HG03280 (cell line): ENCODE measurements around the gene SLC38A1.
A peak's percentile ranks its signal among the peaks of the same experiment; 100 is the strongest.
"Not testable (repeated sequence)": the region's sequence is repeated elsewhere in the genome, so short reads cannot be mapped to it uniquely, and the experiment has no call there.

ENCODE experiments used
- ATAC-seq: cut with Tn5 transposase; IDR thresholded peaks from one replicate; pipeline ENCODE4 v1.9.1; 2021; ENCODE audit warnings: mild to moderate bottlenecking, moderate library complexity; ENCODE audit not compliant: unreplicated experiment

Gene SLC38A1

DNA sequence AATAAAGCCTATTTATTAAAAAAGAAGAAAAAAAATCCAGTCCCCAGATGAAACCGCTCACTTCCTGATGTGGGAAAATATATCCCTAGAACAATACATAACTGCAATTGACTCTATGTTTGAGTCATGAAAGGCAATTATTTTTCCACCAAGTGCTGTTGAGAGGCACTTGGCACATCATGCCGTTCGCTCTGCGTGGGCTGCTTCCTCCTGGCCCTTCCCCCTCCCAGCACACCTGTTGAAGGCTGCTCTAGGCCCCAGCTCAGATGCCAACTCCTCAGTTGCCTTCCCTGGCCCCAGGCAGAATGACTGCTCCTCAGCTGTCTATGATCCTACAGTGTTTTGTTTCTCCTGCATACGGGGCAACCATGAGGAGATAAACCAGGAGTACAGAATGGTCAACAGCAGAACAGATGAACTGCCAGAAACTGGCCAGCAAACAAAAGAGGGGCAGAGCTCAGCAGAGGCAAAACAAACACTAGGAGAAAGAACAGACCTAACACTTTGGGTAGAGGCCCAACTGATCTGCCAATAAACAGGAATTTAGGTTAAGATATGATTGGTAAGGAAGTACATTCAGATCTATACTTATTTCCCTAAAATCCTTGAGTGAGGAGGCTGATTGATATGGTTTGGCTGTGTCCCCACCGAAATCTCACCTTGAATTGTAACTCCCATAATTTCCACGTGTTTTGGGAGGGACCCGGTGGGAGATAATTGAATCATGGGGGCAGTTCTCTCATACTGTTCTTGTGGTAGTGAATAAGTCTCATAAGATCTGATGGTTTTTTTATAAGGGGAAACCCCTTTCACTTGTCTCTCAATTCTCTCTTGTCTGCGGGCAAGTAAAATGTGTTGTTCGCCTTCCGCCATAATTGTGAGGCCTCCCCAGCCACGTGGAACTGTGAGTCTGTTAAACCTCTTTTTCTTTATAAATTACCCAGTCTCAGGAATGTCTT is 58.6 kb downstream of the SLC38A1 start:
- no peak for ATAC-seq

GRCh38 chr12:46209170-46209569 is 59.7 kb downstream of the SLC38A1 start:
- ATAC-seq, result no peak

DNA sequence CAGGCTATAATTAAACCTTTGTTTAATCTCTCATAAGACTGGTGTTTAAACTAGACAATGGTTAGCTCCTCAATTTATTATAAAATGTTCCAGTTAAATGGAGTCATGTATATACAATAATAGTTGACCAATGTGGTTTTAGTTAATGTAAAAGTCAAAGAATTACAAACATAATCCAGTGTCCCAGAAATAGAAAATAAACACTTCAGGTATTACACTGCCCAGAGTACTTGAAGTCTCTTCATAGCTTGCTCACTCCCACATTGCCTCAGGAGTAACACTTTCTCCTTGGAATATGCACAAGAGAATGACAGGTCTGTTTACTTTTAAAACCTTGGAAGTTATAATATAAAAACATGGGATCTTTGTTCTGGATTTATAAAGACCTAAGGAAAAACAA is 60.5 kb downstream of the SLC38A1 start:
- ATAC-seq, result no peak

- no peak for ATAC-seq
Measured at GRCh38 chr12:46207644-46208043, 61.2 kb downstream of the SLC38A1 start.

DNA sequence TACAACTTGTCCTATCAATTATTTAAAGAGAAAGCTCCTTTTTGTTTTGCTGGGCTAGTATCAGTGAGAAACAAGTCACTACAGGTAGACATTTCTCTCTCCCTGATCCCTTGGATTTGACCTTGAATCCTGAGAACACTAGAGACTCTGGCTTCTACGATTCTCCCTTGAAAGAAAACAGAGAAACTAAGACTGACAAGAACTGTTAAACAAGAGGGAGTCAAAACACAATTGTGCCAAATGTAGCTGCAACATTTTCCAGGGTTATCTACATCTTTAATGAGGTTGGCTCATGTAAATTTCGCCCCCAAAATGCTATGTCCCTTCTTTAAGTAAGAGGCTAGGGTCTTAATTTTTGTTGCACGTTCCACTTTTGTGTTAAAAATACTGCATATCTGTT is 62.4 kb downstream of the SLC38A1 start:
- no peak for ATAC-seq

DNA sequence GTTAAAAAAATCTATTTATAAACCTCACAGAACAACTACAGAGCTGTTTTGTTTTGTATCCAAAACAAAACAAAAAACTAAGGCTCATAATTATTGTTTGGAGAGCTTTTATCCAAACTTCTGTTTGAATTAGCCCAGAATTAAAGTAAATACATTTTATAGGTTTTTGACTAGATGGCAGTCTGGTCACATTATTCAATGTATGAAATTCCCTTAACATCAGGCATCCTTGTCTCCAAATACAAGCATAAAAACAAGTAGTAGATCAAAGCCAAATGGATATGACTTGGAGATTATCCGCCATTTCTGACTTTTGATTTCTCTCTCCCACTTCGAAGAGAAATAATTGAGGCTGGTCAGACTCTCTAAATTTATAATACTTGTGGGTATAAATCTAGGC is 63.5 kb downstream of the SLC38A1 start:
- no peak for ATAC-seq

GRCh38 chr12:46201284-46201789 is 67.5 kb downstream of the SLC38A1 start:
- no peak for ATAC-seq

GRCh38 chr12:46200551-46200950 is 68.3 kb downstream of the SLC38A1 start:
- ATAC-seq, result no peak

DNA sequence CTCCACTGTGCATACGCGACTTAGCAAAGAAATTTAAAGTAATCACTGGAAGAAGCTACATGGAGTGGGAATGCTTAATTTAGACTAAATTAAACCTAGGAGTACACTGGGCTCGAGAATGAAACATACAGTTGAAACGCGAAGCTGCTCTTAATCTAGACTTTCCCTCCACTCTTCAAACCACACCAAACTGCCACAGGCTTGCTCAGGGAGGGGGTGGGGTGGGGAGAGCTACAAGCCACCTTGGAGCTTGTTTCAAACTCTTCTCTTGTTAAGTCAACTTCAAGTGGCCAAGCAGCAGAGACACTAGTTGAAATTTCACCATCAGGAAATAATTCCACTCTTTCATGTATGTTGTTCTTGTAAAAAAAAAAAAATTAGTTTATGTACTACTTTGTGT is 69.9 kb downstream of the SLC38A1 start:
- ATAC-seq, result no peak

DNA sequence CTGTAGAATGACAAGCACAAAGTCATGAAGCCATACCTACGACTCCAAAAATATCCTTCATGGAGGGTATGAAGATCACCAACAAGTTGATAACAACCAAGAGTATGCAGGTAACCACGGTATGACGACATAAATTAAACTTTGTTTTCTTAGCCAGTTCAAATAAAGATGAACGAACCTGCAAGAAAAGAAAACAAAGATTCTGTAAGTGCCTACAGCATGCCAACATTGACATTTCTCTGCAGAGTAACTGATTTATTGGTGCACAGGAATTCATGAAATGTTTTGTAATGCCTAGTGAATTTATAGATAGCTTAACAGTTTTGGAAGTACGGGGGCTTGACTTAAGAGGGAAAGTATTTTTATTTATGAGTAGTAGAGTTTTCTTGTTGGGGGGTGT is 71.0 kb downstream of the SLC38A1 start:
- ATAC-seq, result no peak

- ATAC-seq, result not testable (repeated sequence)
Measured at GRCh38 chr12:46190533-46190932, 78.3 kb downstream of the SLC38A1 start.

DNA sequence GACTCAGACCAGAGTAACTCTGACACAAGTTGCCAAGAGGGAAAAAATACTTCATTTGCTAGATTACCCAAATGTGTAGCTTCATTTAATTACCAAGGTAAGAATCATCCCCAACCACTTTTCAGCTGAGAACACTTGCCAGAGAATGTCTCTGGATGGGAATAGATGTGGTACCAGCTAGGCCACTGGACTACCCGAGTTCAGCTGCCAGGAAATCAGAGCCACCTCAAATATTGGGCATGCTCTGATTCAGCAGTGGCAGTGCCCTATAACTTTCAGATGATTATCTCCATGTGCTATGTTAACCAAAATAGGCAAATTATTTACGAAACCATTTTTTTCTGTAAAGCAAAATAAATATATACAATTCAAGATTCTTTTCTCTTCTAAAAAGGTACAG is 80.7 kb downstream of the SLC38A1 start:
- no peak for ATAC-seq

GRCh38 chr12:46187023-46187422 is 81.8 kb downstream of the SLC38A1 start:
- no peak for ATAC-seq

GRCh38 chr12:46186088-46186487 is 82.8 kb downstream of the SLC38A1 start:
- ATAC-seq, result no peak

GRCh38 chr12:46185686-46186085 is 83.2 kb downstream of the SLC38A1 start:
- ATAC-seq, result no peak

GRCh38 chr12:46184798-46185595 is 83.8 kb downstream of the SLC38A1 start:
- ATAC-seq, result no peak

- ATAC-seq, result no peak
Measured at GRCh38 chr12:46183112-46183511, 85.7 kb downstream of the SLC38A1 start.

DNA sequence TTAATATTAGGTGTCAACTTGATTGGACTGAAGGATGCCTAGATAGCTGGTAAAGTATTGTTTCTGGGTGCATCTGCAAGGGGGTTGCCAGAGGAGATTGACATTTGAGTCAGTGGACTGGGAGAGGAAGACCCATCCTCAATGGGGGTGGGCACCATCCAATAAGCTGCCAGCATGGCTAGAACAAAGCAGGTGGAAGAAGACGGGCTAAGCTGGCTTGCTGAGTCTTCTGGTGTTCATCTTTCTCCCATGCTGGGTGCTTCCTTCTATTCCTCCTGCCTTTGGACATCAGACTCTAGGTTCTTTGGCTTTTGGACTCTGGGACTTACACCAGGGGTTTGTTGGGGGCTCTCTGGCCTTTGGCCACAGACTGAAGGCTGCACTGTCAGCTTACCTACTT is 87.4 kb downstream of the SLC38A1 start:
- no peak for ATAC-seq

- peak; percentile 44 for ATAC-seq
Measured at GRCh38 chr12:46179693-46180452, 89.0 kb downstream of the SLC38A1 start.

DNA sequence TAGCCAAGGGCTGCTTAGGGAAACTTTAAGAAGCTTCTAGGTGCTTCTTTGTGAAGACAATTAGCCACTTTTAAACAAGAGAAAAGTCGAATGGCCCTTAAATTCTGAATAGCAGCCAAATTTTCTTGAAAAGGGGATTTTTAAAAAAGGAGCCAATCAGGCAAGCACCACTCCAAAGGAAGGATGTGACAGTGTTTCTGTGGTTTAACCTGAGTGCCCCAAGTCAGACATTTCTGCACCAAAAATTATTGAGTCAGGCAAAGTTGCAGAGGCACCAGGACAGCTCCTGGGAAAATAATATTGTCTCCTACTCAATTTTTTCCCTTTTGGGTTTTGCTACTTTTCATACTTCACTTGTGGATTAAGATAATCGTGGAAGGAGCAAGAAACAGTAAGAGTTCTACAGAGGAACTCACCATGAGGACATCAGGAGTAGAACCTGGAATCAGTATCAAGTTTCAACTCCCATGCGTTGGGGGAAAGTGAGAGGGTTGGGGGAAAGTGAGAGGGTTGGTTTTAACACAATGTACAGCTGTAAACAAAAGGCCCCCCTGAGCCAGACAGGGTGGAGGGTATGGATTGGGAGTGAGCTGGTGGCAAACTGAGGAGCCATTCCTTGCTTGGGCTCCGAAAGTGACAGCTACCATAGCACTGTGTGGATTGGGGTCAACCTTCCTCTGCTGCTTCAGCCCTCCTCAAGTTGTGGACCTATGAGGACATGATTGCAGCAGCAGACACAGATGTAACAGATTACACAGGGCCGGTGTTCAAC is 90.8 kb downstream of the SLC38A1 start:
- no peak for ATAC-seq
